ENCODE results near the gene SHISAL1.
"Not testable (repeated sequence)": the region's sequence is repeated elsewhere in the genome, so short reads cannot be mapped to it uniquely, and the experiment has no call there.

Gene SHISAL1

DNA sequence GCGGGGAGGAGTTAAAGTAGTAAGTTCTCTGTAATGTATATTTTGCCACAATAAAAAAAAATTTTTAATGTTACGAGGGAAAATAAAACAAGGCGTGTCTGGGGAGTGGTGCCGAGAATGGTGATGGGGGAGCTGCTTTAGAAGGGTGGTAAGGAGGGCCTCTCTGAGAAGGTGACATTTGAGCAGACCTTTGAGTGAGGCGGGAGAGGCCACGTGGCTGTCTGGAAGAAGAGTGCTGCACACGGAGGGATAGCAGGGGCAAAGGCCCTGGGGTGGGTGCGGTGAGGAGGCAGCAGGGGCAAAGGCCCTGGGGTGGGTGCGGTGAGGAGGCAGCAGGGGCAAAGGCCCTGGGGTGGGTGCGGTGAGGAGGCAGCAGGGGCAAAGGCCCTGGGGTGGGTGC, 10.4 kb downstream of the SHISAL1 start:
- not testable (repeated sequence) for DNase-seq (ENCODE audit: low spot score)

DNA sequence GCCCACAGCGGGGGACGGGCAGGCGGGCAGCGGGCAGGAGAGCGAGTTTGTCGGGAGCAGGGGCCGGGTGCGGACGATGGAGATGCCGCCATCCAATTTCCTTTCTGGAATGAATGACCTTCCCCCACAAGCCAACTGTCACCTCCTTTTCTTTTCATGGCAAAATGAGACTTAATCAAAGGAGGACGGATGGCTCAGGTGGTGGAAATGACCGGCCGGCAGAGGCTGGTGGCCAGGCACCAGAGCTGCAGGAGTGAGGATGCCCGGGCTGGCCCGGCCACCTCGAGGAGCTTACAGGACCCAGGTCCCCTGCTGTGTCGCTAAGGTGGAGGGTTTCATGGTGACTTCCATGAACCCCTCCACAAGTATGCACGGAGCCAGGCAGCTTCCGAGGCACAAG, 11.7 kb downstream of the SHISAL1 start:
- DNase-seq (ENCODE audit: low spot score) = no peak

DNA sequence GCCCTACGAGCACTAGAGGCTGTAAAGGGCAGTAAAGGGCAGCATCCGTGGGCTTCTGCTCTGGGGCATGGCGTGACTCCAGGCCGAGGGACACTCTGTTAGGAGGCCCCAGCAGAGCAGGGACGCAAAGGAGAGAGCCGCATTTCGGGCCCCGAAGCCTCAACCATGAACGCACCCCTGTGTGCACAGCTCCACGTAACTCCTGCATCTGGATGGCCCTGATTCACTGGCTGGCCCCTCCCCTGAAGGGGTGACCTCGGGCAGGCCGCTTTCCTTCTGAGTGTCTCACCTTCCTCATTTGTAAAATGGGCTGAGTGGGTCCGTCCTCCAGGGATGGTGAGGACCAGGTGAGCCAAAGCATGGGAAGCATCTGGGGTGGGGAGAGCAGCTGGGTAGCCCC, 13.6 kb downstream of the SHISAL1 start:
- no peak for DNase-seq (ENCODE audit: low spot score)

DNA sequence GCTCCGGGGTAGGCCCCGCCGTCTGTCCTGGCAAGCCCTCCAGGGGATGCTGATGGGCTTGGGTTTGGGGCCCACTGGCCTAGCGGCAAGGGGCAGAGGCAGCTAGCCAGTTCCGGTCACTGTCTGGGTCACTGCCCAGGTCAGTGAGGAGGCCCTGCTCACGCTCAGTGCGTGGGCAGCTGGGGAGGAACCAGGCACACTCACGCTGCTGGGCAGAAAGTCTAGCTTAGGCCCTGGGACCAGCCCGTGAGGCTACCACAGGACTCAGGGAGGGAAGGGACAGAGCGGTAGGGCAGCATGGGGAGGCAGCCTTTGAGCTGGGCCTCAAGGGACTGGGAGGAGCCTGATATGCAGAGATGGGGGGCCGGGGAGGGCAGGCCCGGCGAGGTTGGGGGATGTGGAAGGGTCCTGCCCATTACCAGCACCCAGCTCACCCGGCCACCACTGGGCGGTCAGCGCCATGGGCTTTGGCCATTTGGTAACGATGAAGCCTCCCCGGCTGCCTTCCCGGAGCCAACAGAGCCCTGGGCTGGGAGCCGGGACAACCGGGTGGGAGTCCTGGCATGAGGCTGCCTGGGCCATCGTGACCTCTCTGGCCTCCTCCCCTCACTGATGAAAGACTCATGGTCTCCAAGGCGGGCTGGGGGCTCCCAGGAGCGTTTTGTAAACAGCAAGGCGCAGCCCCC, 14.2 kb downstream of the SHISAL1 start:
- no peak for DNase-seq (ENCODE audit: low spot score)

DNA sequence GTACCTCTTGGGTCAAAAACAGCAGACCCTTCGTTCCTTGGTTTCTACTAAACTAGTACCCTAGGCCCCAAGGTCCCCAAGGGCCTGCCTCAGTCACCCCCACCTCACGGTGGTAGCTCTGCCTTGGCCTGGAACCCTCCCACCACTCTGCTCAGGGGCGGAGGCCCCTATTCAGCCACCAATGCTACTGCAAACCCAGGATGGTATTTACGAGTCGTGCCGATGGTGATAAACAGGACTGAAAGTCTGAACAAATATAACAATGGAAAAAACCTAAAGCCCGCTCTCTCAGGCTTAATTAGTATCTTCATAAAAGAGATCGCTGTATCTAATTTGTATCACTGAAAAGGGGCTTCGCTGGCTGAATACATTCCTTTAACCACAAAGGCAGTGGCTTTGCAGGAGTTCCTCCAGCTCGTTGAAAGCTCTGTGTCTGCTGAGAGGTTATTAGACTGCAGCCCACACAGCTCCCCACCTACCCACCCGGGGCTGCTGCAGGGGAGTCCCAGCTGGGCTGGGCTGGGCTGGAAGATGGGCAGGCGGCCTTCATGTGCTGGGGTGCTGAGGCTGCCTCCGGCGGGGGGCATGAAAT, 15.2 kb downstream of the SHISAL1 start:
- DNase-seq (ENCODE audit: low spot score) = no peak

DNA sequence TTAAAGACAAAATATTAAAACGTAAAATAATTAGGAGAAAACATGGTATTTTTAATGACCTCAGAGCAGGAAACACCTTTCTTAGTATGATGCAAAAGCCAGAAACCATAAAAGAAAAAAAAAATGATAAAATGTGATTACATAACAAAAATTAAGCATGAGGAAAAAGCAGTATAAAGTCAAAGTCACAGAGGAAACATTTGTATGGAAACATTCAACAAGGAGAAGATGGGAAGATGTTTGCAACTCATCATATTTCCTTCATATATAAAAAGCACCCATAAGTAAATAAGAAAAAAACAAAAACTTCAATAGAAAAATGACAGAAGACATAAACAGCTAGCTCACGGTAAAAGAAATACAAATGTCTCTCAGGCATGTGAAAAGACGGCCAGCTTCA, 17.3 kb downstream of the SHISAL1 start:
- no peak for DNase-seq (ENCODE audit: low spot score)

DNA sequence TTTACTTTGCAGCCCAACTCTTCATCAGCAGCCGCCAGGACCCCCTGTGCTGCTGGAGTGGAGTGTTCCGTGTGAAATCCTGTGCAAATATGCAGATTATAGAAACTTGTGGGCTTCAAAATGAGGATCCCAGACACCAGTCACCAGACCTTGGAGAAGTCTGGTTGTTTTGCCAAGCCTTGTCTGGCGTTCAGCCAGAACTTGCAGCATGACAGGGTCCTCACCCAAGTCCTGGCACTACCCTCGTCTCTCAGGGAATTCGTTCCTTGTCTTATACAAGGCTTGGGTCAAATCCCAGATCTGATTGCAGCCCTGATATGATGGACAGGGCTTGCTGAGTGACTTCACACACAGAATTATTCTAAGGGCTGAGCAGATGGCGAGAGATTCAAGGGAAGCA, 18.9 kb downstream of the SHISAL1 start:
- no peak for DNase-seq (ENCODE audit: low spot score)

DNA sequence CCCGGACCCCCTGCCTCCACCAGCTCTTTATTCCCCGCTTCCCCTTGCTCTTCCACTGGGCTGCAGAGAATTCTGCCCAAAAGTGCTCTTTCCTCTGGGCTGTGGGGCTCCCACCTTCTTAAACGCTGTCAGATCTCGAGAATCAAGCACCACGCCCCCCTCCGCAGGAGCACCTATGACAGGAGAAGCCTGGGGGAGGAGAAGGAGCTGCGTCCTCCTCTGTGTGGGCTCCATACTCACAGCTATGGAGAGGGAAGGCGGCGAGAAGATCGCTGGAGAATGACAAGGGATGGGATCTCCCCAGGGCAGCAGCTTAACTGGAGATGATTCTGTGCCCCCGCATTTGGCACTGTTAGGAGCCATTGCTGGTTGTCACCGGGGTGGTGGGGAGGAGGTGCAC, 19.7 kb downstream of the SHISAL1 start:
- no peak for DNase-seq (ENCODE audit: low spot score)

DNA sequence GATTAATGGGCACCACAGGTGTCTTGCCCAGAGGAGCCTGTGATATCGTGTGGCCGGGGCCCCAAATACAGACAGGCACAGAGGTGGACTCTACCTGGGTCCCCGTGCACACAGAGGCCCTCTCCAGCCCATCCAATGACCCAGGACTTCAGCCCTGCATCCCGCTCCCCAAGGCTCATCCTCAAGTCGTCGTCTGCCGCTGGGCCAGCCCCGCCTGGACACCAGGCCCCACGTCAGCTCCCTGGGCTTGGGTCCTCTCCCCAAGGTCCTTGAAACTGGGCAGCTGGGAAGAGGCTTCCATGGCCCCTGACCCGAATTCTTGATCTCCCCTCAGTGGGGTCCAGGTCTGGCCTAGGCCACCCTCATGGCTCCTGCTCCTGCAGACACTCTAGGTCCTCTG, 20.2 kb downstream of the SHISAL1 start:
- no peak for DNase-seq (ENCODE audit: low spot score)

DNA sequence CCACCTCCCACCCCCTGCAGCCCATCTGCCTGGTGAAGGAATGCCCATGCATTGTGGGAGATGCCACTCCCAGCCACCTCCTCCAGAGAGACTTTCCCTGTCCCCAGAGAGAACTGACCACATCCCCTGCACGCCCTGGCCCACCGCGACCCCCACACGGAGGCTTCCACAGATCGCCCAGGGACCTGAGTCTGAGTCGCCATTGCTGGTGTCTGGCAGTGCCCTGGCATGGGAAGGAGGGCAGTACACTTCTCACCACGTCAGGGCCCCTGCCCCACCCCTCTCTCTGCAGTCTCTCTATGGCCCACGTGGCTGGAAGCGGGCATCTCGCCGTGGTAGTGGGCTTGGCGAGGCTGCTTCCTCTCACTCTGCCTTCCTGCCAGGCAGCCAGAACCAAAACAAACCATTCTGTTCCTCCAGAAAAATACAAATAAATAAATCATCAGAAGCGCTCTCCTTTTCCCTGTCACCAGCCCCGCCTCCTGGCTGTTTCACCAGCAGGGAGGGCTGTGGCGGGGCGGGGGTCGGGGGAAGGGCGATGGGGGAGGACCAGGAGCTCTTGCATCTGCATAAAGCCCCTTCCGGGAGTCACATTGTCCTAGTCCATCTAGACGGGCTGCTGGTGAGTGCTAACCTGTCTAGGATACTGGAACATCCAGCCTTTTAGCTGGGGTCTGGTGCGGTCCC, 20.9 kb downstream of the SHISAL1 start:
- DNase-seq (ENCODE audit: low spot score) = no peak

DNA sequence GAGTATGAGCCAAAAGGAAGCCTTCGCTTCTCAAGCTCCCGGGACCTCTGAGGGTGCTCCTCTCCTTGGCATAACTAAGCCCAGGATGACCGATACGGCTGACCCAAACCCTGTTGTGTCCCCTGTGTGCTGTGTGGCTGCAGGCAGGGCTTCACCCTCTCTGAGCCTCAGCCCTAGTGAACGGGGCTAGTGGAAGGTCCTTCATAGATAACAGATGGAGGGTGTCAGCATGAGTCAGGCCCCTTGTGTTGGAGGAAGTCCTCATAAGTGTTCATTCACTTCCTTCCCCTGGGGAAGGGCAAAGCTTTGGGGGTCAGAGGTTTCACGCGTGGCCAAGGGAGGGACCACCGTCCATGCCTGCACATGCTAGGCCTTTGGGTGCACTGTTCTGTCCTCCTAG, 21.5 kb downstream of the SHISAL1 start:
- DNase-seq (ENCODE audit: low spot score) = no peak

DNA sequence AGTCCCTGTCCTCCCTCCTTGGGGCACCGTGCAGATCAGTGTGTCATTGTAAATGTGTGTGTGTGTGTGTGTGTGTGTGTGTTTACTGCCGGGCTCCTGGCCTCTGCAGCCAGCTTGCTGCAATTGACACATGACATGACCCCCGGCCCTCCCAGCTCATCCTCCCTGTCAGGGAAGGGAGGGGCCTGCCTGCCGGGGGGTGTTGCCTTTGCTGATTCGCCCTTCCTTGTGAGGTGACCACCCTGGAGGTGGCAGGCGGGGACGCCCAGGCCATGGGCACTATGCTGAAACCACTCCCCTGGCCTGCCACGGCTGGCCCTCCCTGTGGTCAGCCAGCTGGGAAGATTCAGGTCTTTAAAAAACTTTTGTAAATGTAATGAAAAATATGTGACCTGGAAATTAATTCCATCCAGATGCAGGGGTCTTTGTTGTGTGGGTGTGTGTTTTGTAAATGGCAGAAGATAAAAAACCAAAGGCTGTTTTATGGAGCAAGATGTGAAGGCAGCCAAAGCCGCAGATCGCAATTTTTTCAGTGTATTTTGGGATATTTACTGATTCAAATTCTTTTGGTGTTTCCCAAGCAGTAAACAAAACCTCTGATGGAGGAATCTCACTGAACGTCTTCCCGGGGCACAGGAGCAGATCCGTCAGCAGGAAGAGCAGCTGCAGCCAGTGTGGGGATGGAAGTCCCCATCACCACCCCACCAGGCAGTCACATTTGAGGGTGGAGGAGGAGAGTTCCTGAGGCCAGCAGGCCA, 23.2 kb downstream of the SHISAL1 start:
- DNase-seq (ENCODE audit: low spot score) = no peak

DNA sequence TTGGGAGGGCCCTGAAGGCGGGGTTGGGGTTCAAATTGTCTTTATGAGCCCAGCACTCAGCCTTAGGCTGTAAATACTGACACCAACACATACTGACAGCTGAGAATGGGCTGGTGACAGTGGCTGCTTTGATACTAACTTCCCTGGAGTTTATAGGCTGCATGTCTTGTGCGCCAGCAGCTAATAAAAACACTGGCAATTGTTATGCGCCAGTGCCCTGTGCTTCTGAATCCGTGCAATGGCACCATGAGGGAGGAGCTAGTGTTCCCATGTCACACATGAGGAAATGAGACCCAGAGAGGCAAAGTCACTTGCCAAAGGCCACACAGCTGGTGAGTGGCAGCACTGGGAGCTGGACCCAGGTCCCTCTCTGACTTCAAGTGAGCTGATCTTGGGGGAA, 23.8 kb downstream of the SHISAL1 start:
- DNase-seq (ENCODE audit: low spot score) = no peak

DNA sequence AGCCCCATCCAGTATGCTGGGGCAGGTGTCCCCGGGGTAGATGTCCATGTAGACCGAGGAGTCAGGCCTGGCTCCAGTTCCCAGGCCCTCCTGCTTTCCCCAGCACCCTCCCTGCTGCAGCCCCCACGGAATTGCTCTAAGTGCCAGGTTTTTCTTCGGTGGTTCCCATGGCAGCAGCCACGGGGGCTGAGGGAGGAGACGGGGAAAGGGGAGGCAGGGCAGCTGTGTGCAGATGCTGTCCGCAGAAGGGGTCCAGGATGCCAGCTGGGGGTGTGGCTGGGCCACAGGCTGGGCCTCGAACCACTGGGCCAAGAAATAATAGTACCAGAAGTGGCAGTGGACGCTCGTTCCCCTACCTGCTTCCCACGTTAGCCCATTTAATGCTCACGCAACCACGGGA, 25.0 kb downstream of the SHISAL1 start:
- no peak for DNase-seq (ENCODE audit: low spot score)

DNA sequence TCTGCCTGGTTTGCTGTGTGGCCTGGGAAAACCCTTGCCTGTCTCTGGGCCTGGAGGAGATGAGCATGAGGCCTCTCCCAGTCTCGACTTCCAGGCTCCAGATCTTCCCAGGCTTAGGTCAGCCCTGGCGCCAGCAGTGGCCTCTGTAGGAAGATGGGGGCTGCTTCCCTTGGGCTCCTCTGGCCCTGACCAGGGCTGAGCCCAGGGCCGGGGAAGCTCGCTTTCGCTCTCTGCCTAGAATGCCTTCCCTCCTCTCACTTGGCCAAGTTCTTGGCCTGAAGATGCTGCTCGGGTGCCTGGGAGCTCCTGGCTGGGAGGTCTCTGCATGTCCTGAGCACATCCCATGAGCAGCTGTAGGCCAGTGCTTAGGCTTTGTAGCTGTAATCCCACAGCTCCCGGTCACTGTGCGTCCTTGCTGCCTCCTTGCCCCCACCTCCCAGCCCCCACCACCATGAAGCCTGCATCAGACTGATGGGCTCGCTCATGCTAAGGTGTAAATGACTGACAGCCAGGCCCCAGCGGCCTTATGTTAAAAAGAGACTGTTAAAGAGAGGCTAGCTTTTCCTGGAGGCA, 25.5 kb downstream of the SHISAL1 start:
- DNase-seq (ENCODE audit: low spot score) = no peak

DNA sequence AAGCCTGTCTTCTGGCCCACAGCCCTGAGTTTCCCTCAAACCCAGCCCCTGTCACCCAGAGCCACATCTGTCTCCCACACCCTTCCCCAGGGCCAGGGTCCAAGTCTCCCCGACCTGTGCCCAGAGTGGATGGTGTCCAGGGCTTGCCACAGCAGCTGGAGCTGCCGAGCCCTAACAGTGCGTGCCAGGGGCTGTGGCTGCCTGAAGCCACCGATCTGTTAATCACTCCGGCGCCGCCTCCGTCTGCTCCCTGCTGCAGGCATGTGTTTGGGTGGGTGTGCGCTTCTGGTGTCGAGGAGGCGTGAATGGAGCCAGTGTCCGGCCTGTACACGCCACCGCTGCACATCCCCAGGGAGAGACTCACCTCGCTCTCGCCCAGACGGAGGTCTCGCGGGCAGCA, 26.1 kb downstream of the SHISAL1 start:
- no peak for DNase-seq (ENCODE audit: low spot score)

DNA sequence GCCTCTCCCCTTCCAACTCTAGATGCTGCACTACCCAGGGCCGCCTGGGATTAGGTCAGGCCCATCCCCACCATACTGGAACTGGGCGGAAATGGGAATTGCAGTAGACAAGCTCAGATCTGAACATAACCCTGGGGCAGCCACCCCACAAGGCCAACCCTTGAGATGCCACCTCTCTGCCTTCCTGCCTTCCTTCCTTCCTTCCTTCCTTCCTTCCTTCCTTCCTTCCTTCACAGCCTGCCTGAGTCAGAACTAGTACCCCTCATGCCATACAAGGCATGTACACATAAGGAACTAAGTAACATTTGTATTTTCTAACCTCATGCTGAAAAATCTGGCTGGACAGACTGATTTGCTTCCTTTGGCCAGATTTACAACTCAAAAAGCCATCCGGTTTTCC, 28.0 kb downstream of the SHISAL1 start:
- DNase-seq (ENCODE audit: low spot score) = no peak

DNA sequence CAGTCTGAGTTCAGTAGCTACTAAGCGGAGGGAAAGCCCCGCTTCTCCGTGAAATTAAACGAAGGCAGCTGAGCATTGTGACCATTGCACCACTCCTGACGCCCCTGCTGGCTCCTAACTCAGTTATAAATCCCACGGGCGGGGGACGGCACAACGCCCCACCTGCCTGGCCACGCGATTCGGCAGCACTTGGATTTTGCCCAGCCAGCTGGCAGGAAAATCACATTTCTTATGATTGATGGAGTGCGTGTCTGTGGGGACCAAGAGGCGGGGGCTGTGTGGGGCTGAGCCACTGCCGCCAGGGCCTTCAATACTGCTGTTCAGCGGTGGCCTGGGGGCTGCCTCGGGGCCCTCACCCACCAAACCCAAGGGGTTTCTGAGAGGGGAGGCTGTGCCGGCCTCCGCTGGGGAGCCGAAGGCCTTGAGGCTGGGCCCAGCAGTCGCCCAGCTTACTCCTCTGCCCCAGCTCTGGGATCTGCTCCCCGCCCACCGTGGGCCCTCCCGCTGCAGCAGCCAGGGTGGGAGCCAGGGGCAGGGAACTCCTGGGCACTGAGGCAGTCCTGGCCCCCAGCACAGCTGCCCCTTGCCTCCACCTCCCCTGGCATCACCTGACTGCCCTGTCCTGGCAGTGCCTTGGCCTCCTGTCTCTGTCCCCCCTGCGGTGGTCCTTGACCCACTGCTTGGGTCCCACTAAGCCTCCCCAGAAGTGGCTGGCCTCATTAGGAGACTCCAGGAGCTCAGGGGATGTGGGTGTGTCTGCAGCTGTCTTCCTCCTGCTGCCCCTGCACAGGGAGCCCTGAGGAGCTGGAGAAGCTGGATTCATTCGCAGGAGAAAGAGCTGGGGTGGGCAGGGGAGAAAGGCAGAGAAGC, 30.7 kb downstream of the SHISAL1 start:
- DNase-seq (ENCODE audit: low spot score) = no peak

DNA sequence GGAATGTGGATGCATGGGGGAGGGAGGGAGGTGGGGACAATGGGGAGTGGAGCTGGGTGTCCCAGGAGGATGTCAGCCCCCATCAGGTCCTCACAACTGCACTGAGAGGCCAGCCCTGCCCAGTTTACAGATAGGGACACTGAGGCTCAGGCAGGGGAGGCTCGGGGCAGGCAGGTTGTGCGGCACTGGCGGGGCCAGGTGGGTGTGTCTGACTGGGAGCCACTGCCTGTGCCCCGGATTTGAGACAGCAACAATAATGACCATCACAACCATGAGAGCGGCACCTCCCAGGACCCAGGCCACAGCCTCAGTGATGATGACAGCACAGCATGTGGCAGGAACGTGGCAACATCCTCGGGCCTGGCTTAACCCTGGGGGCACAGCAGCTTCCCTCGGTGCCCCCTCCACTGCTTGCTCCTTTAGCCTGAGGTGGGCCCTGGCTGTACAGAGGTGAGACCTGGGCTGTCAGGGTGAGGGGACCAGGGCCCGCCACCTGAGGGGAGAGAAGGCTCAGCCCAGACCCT, 32.0 kb downstream of the SHISAL1 start:
- DNase-seq (ENCODE audit: low spot score) = no peak

DNA sequence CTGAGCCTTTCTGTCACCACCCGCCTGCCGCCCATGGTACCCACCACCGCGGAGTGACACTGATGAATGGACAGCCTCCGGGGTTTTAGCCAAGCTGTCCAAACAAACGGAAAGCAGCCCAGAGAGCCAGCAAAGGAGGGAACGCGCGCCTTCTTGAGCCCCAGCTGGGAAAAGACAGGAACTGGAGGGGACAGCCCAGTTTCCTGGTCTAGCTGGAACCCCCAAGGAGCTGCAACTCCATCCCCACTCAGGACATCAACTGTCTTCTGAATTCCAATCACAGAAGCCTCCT, 33.7 kb downstream of the SHISAL1 start:
- DNase-seq (ENCODE audit: low spot score) = no peak

DNA sequence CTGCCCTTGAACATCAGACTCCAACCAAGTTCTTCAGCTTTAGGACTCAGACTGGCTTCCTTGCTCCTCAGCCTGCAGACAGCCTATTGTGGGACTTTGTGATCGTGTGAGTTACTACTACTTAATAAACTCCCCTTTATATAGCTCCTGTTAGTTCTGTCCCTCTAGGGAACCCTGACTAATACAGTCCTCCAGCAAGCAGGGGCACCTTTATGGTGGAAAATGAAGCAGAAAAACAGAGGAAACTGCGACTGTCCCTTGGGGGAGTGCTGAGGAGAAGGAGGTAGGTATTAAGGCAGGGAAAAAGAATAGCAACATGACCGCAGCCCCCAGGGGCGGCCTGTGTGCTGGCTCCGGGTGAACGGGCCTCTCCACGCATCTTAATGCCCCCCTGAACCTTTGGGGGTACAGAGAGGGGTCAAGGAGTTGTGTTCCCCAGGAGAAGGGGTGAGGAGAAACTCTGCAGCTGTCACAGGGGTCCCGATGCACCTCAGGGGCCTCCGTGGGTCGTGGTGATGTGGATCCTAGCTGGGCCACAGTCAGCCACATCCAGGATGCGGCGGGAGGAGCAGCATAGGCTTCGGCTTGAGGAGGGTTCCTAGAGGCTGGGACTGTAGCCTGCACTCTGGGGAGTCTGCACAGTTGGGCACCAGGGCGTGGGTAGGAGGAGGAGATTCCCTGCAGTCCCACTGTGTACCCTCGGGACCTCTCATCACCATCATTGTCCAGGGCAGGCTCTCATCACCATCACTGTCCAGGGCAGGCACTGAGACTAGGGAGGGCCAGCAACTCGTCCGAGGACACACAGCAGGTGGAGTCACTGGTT, 34.3 kb downstream of the SHISAL1 start:
- DNase-seq (ENCODE audit: low spot score) = no peak
